Heart left ventricle (tissue), 13 donors: ENCODE results near the gene AFF1.
"Not testable (repeated sequence)": the region's sequence is repeated elsewhere in the genome, so short reads cannot be mapped to it uniquely, and the experiment has no call there.

Experiments
- POLR2A ChIP-seq, 2 donors: fragments of 450-650 bp; IDR thresholded peaks; one replicate each; pipeline ENCODE4 v1.6.1; 2017; ENCODE audit warnings: antibody characterized with exemption in 2 of 2, mild to moderate bottlenecking in 2 of 2, moderate library complexity in 2 of 2
- TF ChIP-seq, protein P1 (sequence below), 12 donors: fragments of 200-600 bp; sonication (generic) in 4 of 12; IDR thresholded peaks; one replicate each; pipeline versions ENCODE4 v1.5.0 to v1.8.0; 2018 to 2022; ENCODE audit warnings: antibody characterized with exemption in 12 of 12, mild to moderate bottlenecking in 5 of 12
- donor health status: ischemic (EF 13 %, LVEDD 7.1; RV severe dilation, severe dysfunction).
- donor health status: DM: no; HTN: yes; CAD: no.
- donor health status: DM: no; HTN: no; CAD: no.
- donor health status: ischemic (EF 25% LVEDD 6.9; RV normal size, moderate dysfunction).
- donor health status: ischemic (EF 25% LVEDD 5.7; RV mildly dilated, moderate dysfunction).
- donor health status: ischemic (EF 35%, LVEDD 5.7; RV mildly dilated, moderate dysfunction).
- donor health status: nonischemic (EF 11% LVEDD 7.7; RV severe dilation, severe dysfunction).
- donor health status: DM: yes; HTN: yes; CAD: no.
- donor health status: PGD.
- donor health status: ischemic (EF 29% LVEDD 5.4; RV normal size, mild dysfunction).
- donor health status: nonischemic (EF 23%, LVEDD 6.1; RV moderate dilation, normal function).

- TF ChIP-seq, protein P1, sequence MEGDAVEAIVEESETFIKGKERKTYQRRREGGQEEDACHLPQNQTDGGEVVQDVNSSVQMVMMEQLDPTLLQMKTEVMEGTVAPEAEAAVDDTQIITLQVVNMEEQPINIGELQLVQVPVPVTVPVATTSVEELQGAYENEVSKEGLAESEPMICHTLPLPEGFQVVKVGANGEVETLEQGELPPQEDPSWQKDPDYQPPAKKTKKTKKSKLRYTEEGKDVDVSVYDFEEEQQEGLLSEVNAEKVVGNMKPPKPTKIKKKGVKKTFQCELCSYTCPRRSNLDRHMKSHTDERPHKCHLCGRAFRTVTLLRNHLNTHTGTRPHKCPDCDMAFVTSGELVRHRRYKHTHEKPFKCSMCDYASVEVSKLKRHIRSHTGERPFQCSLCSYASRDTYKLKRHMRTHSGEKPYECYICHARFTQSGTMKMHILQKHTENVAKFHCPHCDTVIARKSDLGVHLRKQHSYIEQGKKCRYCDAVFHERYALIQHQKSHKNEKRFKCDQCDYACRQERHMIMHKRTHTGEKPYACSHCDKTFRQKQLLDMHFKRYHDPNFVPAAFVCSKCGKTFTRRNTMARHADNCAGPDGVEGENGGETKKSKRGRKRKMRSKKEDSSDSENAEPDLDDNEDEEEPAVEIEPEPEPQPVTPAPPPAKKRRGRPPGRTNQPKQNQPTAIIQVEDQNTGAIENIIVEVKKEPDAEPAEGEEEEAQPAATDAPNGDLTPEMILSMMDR (IDR thresholded peaks at IDR 0.05) = not testable (repeated sequence)
- TF ChIP-seq POLR2A (IDR thresholded peaks at IDR 0.05) = not testable (repeated sequence)
Measured at GRCh38 chr4:87145934-87146333, 211.1 kb downstream of the AFF1 start.
